GM18519 (cell line): ENCODE results near the gene HLA-DMA.

ENCODE experiments used
- ATAC-seq: cut with Tn5 transposase; IDR thresholded peaks from one replicate; pipeline ENCODE4 v1.9.1; 2021; ENCODE audit warnings: mild to moderate bottlenecking, moderate library complexity; ENCODE audit not compliant: unreplicated experiment, low FRiP score

The HLA-DMA gene

DNA sequence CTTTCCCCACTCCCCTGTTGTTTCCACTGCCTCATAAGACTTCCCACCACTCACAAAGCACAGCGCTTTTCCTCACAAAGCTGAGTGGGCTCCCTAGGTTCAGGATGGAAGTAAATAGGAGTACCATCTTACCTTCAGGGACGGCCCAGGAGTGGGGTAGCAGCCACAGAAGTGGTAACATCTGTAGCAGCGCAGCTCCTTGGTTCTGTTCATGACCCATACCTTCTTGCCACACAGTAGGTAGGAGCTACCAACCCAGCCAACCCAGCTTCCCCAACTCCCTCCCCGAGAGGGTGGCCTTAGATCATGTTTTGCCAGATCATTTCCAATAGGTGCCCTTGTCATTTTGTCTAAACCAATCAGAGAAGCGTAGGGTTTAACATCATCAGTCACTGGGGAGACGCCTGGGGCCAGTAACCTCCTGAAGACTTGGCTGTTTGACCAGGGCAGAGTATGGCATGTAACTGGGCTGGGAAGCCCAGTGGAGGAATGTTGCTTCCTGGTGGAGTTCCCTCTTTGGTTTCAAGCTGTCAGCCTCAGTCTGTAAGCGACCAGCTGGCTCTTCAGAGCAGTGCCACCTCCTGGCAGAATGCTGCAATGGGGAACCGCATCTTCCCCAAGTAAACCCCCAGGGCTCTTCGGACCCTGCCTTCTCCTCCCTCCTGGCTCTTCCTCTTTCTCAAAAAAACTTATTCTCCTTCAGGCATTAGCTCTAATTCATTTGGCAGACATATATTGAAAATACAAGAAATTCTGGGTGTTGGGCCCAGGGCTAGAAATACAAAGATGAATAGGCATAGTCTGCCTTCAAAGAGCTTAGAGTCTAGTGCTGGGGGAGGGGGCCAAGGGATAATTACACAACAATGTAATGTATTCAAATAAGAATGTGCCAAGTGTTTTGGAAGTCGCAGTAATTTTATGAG, at the start of gene HLA-DMA:
Gene HLA-DMA, minus strand, starts transcription at position 281 of the 923 bp plus-strand sequence. Its CDS starts 61 bp downstream, at position 220.
- peak; percentile 80 for ATAC-seq

DNA sequence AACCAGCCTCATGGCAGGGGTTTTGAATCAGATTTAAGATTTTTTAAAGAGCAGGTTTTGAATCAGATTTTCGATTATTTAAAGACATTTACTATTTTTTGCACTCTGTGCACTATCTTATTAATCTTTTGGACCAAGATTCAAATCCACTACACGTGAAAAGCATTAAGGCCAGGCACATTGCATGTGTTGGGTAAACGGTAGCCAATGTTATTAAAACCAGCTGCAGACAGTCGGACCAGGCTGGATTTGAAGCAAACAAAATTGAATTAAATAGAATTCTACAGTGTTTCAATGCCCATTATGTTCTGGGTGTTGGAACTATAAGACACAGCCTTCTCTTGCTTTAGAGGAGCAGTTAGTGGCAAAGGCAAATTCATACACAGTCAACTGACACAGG, 48.8 kb upstream of the HLA-DMA start:
- ATAC-seq: no peak

DNA sequence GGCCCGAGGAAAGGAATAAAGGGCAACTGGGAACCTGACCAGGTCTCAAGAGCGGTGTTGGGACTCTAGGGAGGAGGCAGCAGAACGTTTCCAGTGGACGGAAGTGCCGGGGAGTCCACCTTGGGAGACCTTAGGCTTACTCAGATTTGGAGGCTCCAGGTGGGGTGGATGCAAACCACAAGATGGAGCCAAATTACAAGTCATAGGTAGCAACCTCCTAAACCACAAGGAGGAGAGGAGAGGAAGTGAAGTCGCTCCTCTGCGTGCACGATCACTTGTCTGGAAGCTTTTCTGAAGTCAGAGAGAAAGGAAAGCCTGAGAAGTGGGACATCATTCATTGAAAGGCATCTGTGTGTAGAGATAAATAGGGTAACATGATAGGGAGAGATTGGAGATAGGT, 47.2 kb upstream of the HLA-DMA start:
- ATAC-seq: no peak

DNA sequence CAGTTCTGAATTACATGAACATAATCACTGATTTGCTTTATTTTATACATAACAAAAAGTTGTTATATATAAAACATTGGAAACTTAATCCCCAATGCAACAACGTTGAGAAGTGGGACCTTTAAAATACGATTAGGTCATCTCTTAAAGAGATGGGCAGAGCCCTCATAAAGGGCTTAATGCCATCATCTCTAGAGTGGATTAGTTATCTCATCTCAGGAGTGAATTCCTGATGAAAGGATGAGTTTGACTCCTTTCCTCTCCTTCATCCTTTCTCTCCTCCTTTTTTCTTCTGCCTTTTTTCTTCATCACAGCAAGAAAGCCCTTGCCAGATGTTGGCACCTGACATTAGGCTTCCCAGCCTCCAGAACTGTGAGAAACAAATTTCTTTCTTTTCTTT, 42.6 kb upstream of the HLA-DMA start:
- no peak for ATAC-seq

DNA sequence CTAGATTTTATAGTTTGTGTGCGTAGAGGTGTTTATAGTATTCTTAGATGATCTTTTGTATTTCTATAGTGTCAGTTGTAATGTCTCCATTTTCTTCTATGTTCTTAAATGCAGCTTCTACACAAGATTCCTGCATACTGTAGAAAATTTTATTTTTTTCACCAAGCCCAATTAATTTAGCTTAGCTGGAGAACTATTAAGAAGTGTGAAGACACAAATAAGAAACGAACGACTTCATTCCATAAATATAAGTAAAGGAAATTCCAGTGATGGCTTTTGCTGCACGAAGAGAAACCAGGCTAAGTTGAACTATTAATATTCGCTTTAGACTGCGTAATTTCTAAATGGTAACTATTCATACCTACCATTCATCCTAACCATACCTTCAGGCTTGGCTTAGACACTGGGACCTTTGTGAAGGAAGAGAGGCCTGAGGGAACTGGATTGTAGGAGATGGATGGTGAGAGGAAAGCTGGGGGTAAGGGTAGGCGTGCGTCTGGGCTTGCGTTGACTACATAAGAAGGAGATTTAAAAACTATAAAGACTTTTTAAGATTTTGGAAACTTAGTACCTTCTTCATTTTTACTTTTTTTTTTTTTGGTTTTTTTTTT, 40.6 kb upstream of the HLA-DMA start:
- no peak for ATAC-seq

DNA sequence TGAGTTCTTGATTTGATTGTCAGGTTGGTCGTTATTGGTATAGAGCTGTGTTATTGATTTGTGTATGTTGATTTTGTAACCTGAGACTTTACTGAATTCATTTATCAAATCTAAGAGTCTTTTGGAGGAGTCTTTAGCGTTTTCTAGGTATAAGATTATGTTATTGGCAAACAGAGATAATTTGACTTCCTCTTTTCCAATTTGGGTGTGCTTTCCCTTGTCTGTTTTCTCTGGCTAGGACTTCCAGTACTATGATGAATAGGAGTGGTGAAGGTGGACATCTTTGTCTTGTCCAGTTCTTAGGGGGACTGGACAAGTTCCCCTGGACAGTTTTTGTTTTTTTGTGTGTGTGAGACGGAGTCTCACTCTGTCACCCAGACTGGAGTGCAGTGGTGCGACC, 39.1 kb upstream of the HLA-DMA start:
- no peak for ATAC-seq

DNA sequence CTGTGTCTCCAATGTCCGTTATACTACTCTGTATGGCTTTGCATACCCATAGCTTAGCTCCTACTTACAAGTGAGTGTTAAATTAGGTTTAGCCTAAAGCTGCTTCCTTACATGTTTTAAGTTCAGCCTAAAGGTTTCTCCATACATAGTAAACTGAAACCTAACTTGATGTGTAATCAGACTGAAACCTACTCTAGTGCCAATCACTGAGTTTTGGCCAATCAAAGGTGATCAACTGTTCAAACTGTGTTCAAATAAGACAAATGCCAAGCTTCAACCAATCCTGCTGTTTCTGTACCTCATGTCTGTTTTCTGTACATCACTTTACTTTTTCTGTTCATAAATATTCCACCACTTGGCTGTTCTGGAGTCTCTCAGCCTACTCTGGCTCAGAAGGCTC, 36.5 kb upstream of the HLA-DMA start:
- no peak for ATAC-seq

DNA sequence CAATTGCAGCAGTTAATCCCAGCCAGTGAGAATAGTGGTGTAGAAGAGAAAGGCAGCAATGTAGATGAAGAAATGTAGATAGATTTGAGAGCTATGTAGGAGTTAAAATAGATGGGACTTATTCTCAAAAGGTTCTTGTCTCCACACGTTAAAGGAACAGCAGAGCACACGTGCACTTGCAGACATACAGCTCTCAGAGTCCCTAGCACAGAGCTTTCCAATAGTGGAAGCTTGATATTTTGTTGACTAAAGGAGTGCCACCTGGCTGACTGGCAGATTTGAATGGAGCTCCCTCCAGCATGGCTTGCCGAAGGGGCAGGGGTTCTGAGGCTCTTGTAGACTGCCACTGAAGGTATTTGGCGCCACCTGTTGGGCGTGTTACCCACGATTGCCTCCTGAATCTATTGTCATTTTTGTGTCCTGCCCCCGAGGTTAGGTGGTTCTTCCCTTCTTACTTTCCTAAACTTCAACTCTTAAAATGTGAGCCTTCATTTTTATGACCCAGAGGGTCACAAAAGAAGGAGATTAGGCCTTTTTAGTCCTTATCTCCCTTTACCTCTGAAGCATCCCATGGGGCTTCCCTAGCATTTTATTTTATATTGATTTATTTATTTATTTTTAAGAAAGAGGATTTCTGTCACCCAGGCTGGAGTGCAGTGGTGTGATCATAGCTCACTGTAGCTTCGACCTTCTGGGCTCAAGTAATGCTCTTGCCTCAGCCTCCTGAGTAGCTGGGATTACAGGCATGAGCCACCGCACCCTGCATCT, 31.9 kb upstream of the HLA-DMA start:
- no peak for ATAC-seq

DNA sequence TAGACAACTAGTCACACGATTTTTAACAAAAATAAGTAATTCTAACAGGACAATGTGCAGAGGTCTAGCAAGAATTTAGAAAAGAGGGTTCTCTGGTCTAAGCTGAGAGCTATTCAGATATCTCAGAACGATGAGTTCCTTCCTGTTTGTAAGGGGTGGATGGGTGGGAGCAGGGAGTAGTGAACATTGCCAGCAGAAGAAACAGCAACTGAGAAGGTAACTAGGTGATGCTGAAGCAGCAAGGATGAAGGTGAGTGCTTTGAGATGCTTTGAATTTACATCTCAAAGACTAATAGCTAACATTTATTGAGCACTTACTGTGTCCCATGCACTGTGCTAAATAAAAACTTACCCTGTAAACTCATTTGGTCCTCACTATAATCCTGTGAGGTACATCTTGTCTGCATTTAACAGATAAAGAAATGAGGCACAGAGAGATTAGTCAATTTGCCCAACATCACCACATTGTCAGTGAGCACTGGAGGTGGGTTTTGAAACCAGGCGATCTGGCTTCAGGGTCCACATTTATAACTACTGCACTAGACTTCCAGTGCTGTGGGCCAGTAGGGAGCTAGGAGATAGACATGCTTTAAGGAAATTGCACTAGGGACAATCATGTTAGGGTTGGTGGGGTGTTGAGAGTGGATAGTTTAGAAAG, 31.2 kb upstream of the HLA-DMA start:
- no peak for ATAC-seq

DNA sequence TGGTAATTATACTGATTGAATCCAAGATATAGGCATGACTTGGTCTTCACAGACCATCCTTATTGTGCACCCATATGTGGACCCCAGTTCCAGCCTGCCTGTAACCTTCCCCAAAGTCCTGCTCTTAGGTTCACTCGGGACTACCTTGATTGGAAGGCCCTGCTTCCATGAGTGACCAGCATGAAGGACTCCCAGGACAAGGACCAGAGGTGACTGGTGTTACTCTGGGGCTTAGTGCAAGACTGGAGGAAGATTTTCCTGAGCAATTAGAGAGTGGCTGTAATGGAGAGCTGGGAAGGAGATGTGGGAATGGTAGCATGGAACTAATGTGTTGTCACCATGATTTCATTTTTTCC, 30.6 kb upstream of the HLA-DMA start:
- no peak for ATAC-seq

DNA sequence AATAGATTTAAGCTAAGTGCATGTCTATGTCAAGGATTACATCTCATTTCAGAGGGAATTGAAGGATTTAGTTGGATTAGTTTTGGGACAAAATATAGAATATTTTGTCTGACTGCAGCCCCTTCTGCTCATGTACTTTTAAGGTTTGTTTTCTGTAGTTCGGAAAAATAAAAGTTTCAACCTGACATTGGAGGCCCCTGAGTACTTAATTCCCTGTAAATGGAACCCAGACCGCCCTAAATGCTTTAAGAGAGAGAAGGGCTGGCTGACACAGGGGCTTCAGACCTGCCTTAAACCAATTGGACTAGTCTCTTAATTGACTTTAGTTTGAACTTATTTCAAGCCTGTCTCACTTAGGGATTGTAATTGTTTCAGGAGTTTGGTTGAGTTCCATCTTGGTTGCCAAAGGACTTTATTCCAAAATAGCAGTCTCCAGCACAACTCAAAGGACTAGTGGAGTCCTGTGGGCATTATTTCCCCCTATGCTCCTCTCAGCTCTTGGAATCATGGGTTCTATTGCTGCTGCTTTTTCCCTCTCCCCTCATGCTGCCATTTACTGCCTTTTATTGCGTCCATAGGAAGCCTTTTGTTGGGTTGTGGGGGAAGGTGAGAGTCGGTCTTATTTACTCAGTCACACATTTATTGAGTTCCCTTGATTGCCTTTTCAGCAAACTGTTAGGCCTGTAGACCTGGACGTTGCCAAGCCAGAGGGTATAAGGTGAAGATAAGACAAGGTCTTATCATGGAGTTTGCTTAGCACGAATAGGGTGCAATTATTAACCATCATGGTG, 30.0 kb upstream of the HLA-DMA start:
- ATAC-seq: no peak

DNA sequence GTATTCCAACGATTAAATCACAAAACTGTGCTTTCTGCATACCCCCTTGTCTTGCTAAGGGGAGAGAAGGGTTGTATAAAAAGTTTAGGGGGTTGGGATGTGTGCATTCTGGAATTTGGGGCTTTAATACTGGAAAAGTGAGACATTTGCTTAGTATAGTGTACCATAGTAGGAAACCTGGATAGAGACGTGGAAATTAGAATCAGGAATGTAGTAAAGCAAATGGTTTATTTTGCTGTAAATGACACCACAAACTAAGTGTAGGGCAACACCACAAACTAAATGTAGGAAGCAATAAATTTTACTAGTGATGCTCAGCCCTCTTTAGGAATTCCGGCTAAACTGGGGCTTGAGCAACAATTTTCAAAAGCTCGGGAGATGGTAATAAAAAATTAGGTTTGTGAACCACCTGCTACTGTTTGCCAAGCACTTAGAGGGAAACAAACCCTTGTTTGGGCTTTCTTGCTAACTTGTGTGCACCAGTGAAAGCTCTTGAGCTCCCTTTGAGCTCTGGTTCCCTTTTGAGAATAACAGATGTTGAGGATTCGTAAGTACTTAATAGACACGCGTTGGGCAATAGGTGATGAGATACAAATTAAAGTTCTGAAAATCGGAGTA, 29.3 kb upstream of the HLA-DMA start:
- ATAC-seq: no peak

DNA sequence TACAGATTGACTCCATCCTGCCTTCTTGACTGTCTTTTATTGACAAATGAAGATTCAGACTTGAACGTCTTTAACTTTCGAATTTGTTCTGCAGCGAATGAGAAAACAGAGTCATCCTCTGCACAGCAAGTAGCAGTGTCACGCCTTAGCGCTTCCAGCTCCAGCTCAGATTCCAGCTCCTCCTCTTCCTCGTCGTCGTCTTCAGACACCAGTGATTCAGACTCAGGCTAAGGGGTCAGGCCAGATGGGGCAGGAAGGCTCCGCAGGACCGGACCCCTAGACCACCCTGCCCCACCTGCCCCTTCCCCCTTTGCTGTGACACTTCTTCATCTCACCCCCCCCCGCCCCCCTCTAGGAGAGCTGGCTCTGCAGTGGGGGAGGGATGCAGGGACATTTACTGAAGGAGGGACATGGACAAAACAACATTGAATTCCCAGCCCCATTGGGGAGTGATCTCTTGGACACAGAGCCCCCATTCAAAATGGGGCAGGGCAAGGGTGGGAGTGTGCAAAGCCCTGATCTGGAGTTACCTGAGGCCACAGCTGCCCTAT, 27.7 kb upstream of the HLA-DMA start:
- ATAC-seq: no peak

DNA sequence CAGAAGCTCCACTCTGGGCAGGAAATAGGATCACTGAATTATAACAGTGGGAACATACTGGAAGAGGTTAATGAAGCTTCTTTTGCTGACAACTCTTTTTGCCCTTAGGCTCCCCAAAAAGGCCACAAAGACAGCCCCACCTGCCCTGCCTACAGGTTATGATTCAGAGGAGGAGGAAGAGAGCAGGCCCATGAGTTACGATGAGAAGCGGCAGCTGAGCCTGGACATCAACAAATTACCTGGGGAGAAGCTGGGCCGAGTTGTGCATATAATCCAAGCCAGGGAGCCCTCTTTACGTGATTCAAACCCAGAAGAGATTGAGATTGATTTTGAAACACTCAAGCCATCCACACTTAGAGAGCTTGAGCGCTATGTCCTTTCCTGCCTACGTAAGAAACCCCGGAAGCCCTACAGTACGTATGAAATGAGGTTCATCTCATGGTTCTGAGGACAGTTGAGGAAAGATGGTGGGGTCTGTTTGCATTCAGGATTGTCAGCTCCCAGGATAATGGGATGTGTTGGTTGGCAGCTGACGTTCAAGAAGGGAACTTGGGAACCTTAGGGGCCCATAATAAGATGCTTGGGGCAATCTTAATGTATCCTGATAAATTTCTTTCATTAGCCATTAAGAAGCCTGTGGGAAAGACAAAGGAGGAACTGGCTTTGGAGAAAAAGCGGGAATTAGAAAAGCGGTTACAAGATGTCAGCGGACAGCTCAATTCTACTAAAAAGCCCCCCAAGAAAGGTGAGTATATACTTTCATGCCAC, 27.0 kb upstream of the HLA-DMA start:
- no peak for ATAC-seq

DNA sequence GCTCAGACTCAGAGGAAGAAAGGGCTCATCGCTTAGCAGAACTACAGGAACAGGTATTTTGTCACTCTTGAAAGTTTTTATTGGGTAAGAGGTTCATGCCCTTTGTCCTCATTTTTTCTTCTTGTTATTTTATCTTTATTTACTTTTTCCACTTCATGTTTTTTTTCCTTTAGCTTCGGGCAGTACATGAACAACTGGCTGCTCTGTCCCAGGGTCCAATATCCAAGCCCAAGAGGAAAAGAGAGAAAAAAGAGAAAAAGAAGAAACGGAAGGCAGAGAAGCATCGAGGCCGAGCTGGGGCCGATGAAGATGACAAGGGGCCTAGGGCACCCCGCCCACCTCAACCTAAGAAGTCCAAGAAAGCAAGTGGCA, 25.0 kb upstream of the HLA-DMA start:
- no peak for ATAC-seq

DNA sequence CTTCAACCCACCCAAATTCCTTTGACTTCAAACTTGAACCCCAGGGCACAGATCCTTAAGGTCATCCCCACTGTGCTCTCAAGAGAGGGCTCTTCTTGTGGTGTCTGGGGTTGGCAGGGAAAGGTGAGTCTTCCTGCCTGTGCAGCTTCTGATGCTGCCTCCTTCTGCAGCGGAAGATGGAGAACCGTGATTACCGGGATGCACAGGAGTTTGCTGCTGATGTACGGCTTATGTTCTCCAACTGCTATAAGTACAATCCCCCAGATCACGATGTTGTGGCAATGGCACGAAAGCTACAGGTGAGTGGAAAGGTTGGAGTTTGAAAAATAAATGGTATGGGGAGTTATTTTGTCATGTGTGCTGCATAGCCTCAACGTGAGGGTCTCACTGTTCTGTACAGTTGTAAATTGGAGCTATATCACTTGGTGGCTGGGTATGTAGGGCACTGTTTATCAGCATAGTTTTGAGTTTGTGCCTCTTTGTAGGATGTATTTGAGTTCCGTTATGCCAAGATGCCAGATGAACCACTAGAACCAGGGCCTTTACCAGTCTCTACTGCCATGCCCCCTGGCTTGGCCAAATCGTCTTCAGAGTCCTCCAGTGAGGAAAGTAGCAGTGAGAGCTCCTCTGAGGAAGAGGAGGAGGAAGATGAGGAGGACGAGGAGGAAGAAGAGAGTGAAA, 24.5 kb upstream of the HLA-DMA start:
- no peak for ATAC-seq

DNA sequence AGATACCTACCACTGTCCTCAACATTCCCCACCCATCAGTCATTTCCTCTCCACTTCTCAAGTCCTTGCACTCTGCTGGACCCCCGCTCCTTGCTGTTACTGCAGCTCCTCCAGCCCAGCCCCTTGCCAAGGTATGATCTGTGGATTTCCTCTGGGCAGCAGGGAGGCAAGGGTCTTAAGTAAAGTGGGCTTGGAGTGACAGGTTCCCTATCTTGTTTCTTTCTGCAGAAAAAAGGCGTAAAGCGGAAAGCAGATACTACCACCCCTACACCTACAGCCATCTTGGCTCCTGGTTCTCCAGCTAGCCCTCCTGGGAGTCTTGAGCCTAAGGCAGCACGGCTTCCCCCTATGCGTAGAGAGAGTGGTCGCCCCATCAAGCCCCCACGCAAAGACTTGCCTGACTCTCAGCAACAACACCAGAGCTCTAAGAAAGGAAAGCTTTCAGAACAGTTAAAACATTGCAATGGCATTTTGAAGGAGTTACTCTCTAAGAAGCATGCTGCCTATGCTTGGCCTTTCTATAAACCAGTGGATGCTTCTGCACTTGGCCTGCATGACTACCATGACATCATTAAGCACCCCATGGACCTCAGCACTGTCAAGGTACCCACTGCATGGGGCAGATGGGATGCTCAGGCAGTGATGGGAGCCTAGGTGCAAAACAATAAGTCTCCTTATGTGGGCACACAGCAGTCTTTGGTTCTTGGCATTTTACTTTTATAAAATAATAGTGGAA, 23.6 kb upstream of the HLA-DMA start:
- no peak for ATAC-seq
